MCF 10A (cell line): ENCODE measurements around the gene KMT2B. TPM values are rescaled to one million over a fixed set of nuclear protein-coding genes. Genes with fewer than 3 reads are reported as not detected.

Experiments used
- BruUV-seq: library from RNA; stranded (reverse); fragments of 400-500 nt; replicated peaks from 2 replicates; lab custom pipeline; 2021; lab: Mats Ljungman, UMichigan
- CTCF ChIA-PET: fragments of 300-600 bp; sonication (Branson Sonifier 250); formaldehyde crosslinking; extraction: SDS; loops from one replicate; lab custom pipeline; 2021; ENCODE audit warnings: antibody characterized with exemption, inconsistent platforms; lab: Yijun Ruan, JAX
- POLR2A ChIA-PET: fragments of 300-600, 350-650 bp; sonication (Branson Sonifier 250); formaldehyde crosslinking; extraction: SDS; loops from one replicate; lab custom pipeline; 2020; ENCODE audit warnings: antibody characterized with exemption, inconsistent platforms; lab: Yijun Ruan, JAX
- DNase-seq: peaks from one replicate; pipeline ENCODE4 v3.0.0-alpha.2; 2018; ENCODE audit not compliant: unreplicated experiment
- H3K27ac Mint-ChIP-seq: one replicate; pipeline ENCODE4 v1.8.0; 2022; ENCODE audit warnings: mild to moderate bottlenecking, low read depth, mixed read lengths; ENCODE audit not compliant: unreplicated experiment
- H3K27me3 Mint-ChIP-seq: one replicate; pipeline ENCODE4 v1.8.0; 2022; ENCODE audit warnings: mixed read lengths; ENCODE audit not compliant: insufficient read depth, unreplicated experiment
- H3K36me3 Mint-ChIP-seq: one replicate; pipeline ENCODE4 v1.8.0; 2022; ENCODE audit warnings: mild to moderate bottlenecking, moderate library complexity, mixed read lengths; ENCODE audit not compliant: insufficient read depth, unreplicated experiment
- H3K4me1 Mint-ChIP-seq: one replicate; pipeline ENCODE4 v1.8.0; 2022; ENCODE audit warnings: mixed read lengths; ENCODE audit not compliant: insufficient read depth, unreplicated experiment
- H3K4me3 Mint-ChIP-seq: one replicate; pipeline ENCODE4 v1.8.0; 2022; ENCODE audit warnings: mild to moderate bottlenecking, moderate library complexity, mixed read lengths; ENCODE audit not compliant: unreplicated experiment
- H3K9me3 Mint-ChIP-seq: one replicate; pipeline ENCODE4 v1.8.0; 2022; ENCODE audit warnings: mixed read lengths; ENCODE audit not compliant: unreplicated experiment
- intact Hi-C: fragments of 100-400 bp; cut with micrococcal nuclease; formaldehyde crosslinking; loops from 2 replicates; pipeline ENCODE4 v1.14.1; 2022
- total RNA-seq: library from RNA; stranded (reverse); gene quantifications from 2 replicates; pipeline ENCODE4 v1.2.3, GENCODE V29; 2022
- TF ChIP-seq, protein P1 (sequence below): fragments of 200-600 bp; IDR thresholded peaks from one replicate; pipeline ENCODE4 v1.8.0; 2022; ENCODE audit warnings: antibody characterized with exemption, mild to moderate bottlenecking; ENCODE audit not compliant: unreplicated experiment

The KMT2B gene
- total RNA-seq, 1 experiment from 2014 or later = 36.0 TPM

DNA sequence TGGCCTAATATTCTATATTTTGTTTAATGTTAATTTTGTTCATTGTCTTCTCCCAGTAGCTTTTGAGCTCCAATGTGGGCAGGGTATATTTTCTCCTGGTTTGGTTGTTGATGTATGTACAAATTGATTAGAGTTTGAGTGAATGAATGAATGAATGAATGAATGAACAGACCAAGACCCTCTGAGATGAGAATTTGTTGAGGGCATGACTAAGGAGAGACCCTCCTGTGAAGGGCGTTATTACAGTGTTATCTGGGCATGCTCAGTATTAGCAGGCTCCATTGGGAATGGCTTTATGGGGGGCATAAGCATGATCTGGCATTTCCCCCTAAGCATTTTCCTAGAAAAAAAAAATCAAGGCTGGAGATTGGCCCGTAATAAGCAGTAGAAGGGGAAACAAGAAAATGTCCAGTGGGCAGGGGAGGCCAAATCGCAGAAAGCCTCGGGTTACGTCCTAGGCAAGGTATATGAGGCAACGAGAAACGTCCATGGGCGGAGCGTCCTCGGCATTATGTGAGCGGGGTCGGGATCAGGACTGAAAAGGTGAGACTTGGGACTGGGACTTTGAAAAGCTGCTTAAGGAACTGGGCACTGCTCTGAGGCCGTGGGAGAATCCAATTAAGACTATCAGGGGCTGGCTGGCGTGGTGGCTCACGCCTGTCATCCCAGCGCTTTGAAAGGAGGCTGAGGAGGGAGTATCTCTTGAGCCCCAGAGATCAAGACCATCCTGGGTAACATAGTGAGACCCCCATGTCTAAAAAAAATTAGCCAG lies 56.7 kb downstream of the KMT2B start:
- DNase-seq = no peak
- CTCF ChIA-PET = no interaction called here
- BruUV-seq = no TSS peak
- Mint-ChIP-seq H3K4me1 (peaks cover 17% of the 10 kb centered on the region), H3K4me3 (peak overlapping the region; percentile 79), H3K9me3 (no peaks in the 10 kb centered on the region), H3K27me3 (no peaks in the 10 kb centered on the region), H3K36me3 (peaks cover 6% of the 10 kb centered on the region), H3K27ac (no peak overlapping the region)
- POLR2A ChIA-PET = interaction anchor here (0.9 to 1.5 kb wide), 2 partner anchors 26 to 34 kb away, joined by 3 to 7 read pairs; partner anchors contain the start of gene LIN37
- TF ChIP-seq, protein P1, sequence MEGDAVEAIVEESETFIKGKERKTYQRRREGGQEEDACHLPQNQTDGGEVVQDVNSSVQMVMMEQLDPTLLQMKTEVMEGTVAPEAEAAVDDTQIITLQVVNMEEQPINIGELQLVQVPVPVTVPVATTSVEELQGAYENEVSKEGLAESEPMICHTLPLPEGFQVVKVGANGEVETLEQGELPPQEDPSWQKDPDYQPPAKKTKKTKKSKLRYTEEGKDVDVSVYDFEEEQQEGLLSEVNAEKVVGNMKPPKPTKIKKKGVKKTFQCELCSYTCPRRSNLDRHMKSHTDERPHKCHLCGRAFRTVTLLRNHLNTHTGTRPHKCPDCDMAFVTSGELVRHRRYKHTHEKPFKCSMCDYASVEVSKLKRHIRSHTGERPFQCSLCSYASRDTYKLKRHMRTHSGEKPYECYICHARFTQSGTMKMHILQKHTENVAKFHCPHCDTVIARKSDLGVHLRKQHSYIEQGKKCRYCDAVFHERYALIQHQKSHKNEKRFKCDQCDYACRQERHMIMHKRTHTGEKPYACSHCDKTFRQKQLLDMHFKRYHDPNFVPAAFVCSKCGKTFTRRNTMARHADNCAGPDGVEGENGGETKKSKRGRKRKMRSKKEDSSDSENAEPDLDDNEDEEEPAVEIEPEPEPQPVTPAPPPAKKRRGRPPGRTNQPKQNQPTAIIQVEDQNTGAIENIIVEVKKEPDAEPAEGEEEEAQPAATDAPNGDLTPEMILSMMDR = no peak
- intact Hi-C loops = loop anchor here (10.0 kb wide), 1 partner anchor 160 kb away; the partner anchor contains the start of gene LRFN3

DNA sequence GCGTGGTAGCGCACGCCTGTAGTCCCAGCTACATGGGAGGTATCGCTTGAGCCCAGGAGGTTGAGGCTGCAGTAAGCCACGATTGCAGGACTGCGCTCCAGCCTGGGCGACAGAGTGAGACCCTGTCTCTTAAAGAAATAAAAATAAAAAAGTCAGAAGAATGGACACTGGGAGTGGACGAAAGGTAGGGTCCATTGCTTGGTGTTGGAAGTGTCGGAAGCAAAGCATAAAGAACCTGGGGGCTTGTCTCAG lies 57.2 kb downstream of the KMT2B start:
- peaks cover 6% of the 10 kb centered on the region for H3K36me3 Mint-ChIP-seq
- TF ChIP-seq, protein P1 = no peak
- intact Hi-C loops = loop anchor here (10.0 kb wide), 1 partner anchor 160 kb away; the partner anchor contains the start of gene LRFN3
- no peak for DNase-seq
- no peaks in the 10 kb centered on the region for H3K9me3 Mint-ChIP-seq
- H3K4me1 Mint-ChIP-seq = peaks cover 17% of the 10 kb centered on the region
- no peaks in the 10 kb centered on the region for H3K27me3 Mint-ChIP-seq
- H3K27ac Mint-ChIP-seq = no peak overlapping the region
- CTCF ChIA-PET = no interaction called here
- POLR2A ChIA-PET = interaction anchor here (1.5 kb wide), 1 partner anchor 27 kb away, joined by 7 read pairs; the partner anchor contains the start of gene LIN37
- no TSS peak for BruUV-seq
- peak overlapping the region; percentile 79 for H3K4me3 Mint-ChIP-seq

DNA sequence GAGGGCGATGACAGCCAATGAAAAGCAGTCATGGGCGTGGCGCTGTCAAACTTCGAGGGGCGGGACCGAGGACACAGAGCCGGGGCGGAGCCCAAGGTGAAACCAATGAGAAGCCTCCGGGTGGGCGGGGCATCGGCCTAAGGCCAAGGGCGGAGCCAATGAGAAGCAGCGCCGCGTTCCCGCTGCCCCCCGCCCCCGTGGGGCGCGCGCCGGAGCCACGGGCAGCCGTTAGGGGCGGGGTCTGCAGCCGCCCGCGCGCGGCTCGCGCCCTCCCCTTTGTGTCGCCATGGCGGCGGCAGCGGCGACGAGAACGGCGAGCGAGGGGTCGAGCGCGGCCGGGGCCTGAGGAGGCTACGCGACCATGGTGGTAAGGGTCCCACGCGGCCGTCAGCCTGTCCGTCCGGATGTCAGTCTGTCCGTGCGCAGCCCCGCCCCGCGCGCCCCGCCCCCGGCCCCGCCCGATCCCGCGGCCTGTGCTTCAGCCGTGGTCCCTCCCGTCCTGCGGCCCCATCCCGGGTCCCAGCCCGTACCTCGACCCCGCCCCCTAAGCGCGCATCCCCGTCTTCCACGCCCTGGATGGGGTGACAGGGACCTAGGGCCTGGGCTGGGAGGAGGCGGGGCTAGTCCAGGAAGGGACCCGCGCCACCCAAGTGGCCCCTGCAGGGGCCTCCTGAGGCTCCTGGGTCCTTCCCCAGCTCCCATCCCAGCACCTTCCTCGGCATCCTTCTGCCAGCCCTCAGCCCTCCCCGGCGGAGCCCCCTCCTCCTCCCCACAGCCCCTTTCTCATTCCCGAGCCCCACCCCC lies 57.7 kb downstream of the KMT2B start, which contains the start of gene ARHGAP33:
TSS of gene ARHGAP33 (plus strand) at position 267 of the 804 bp plus-strand sequence. CDS start at position 362, 95 bp downstream.
- Mint-ChIP-seq H3K27ac (no peak within 1 kb of the TSS), H3K36me3 (peaks cover 6% of the 10 kb centered on the region), H3K9me3 (no peaks in the 10 kb centered on the region), H3K4me3 (peak within 1 kb of the TSS; percentile 79), H3K27me3 (no peaks in the 10 kb centered on the region), H3K4me1 (peaks cover 17% of the 10 kb centered on the region)
- ChIA-PET CTCF (no interaction called here), POLR2A (interaction anchor here (1.0 to 1.5 kb wide), 2 partner anchors 27 kb away, joined by 4 to 7 read pairs; partner anchors contain the start of gene LIN37)
- peak; percentile 99 for DNase-seq
- intact Hi-C loops = loop anchor here (10.0 kb wide), 1 partner anchor 159 kb away; the partner anchor contains the start of gene LRFN3
- TF ChIP-seq, protein P1 = no peak
- no TSS peak for BruUV-seq
